DOHH2 (cell line): ENCODE measurements around the gene DISC1.

Source experiments
- H3F3A ChIP-seq: fragments of 200-600 bp; sonication (generic), shearing (Covaris generic); 2 replicates; pipeline ENCODE4 v1.6.0; 2016; ENCODE audit warnings: antibody characterized with exemption, mild to moderate bottlenecking; ENCODE audit not compliant: control insufficient read depth, insufficient read depth
- H3K27ac ChIP-seq: fragments of 200-600 bp; sonication (generic); 2 replicates; pipeline ENCODE4 v1.5.1; 2014; ENCODE audit warnings: low read depth, mild to moderate bottlenecking, low read length, moderate library complexity
- H3K27me3 ChIP-seq: fragments of 200-600 bp; sonication (generic); 2 replicates; pipeline ENCODE4 v1.6.1; 2014; ENCODE audit warnings: mild to moderate bottlenecking, low read length, mixed read lengths; ENCODE audit not compliant: control insufficient read depth
- H3K36me3 ChIP-seq: fragments of 200-600 bp; sonication (generic); 2 replicates; pipeline ENCODE4 v1.6.1; 2014; ENCODE audit warnings: mild to moderate bottlenecking, low read length, moderate library complexity, mixed read lengths; ENCODE audit not compliant: control insufficient read depth
- H3K4me1 ChIP-seq: fragments of 200-600 bp; sonication (generic); 2 replicates; pipeline ENCODE4 v1.6.1; 2014; ENCODE audit warnings: mild to moderate bottlenecking, low read length, mixed read lengths; ENCODE audit not compliant: control insufficient read depth
- H3K4me2 ChIP-seq: fragments of 200-600 bp; sonication (generic); 2 replicates; pipeline ENCODE4 v1.6.0; 2014; ENCODE audit warnings: mild to moderate bottlenecking, low read length, moderate library complexity
- H3K4me3 ChIP-seq: fragments of 200-600 bp; sonication (generic); 2 replicates; pipeline ENCODE4 v1.5.1; 2014; ENCODE audit warnings: mild to moderate bottlenecking, low read length, mixed read lengths
- H3K79me2 ChIP-seq: fragments of 200-600 bp; sonication (generic); 2 replicates; pipeline ENCODE4 v1.6.1; 2014; ENCODE audit warnings: mild to moderate bottlenecking, low read length, mixed read lengths; ENCODE audit not compliant: control insufficient read depth
- H3K9me2 ChIP-seq: fragments of 200-600 bp; sonication (generic); replicated peaks from 2 replicates; pipeline ENCODE4 v1.6.1; 2014; ENCODE audit warnings: mild to moderate bottlenecking, low read length, mixed read lengths; ENCODE audit not compliant: control insufficient read depth
- H3K9me3 ChIP-seq: fragments of 200-600 bp; sonication (generic); 2 replicates; pipeline ENCODE4 v1.6.1; 2014; ENCODE audit warnings: antibody characterized with exemption, low read length, mixed read lengths; ENCODE audit not compliant: control insufficient read depth, insufficient read depth
- H4K20me1 ChIP-seq: fragments of 200-600 bp; sonication (generic); 2 replicates; pipeline ENCODE4 v1.6.0; 2014; ENCODE audit warnings: low read depth, mild to moderate bottlenecking, antibody characterized with exemption, low read length, moderate library complexity; ENCODE audit not compliant: control insufficient read depth, insufficient read depth
- EZH2phosphoT487 ChIP-seq: fragments of 200-600 bp; sonication (generic); IDR thresholded peaks from 2 replicates; pipeline ENCODE4 v1.6.1; 2017; ENCODE audit warnings: borderline replicate concordance, mild to moderate bottlenecking, antibody characterized with exemption, low read length, moderate library complexity, mixed read lengths
- TF ChIP-seq, protein P1 (sequence below): fragments of 200-600 bp; sonication (generic); IDR thresholded peaks from one replicate; pipeline ENCODE4 v1.5.1; 2014; ENCODE audit warnings: antibody characterized with exemption, mild to moderate bottlenecking, low read depth, low read length; ENCODE audit not compliant: poor library complexity, severe bottlenecking

The DISC1 gene

DNA sequence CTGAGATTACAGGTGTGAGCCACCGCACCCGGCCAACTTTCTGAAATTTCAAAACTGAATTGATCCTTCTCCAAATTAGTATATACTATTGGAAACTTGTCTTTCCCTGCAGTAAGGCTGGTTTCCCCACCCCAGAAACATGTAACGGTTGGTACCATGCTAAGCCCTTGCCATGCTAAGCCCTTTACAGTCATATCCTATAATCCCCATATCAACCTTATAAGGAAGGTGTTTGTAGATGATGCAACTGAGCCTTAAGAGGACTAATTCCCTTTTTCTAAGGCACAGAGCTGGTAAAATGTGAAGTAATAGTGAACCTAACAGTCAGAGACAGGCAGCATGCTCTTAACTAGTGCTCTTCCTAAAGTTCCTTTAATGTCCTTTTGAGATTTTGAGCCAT, 413.7 kb downstream of the DISC1 start:
- no peaks in the 10 kb centered on the region for H3K9me3 ChIP-seq
- no peak overlapping the region for H3K27ac ChIP-seq
- H4K20me1 ChIP-seq = no peaks in the 10 kb centered on the region
- no peaks in the 10 kb centered on the region for H3K36me3 ChIP-seq
- no peaks in the 10 kb centered on the region for H3F3A ChIP-seq
- no peaks in the 10 kb centered on the region for H3K79me2 ChIP-seq
- H3K4me1 ChIP-seq = no peaks in the 10 kb centered on the region
- H3K4me2 ChIP-seq = no peak overlapping the region
- no peak overlapping the region for H3K4me3 ChIP-seq
- H3K27me3 ChIP-seq = no peaks in the 10 kb centered on the region
- TF ChIP-seq, protein P1, sequence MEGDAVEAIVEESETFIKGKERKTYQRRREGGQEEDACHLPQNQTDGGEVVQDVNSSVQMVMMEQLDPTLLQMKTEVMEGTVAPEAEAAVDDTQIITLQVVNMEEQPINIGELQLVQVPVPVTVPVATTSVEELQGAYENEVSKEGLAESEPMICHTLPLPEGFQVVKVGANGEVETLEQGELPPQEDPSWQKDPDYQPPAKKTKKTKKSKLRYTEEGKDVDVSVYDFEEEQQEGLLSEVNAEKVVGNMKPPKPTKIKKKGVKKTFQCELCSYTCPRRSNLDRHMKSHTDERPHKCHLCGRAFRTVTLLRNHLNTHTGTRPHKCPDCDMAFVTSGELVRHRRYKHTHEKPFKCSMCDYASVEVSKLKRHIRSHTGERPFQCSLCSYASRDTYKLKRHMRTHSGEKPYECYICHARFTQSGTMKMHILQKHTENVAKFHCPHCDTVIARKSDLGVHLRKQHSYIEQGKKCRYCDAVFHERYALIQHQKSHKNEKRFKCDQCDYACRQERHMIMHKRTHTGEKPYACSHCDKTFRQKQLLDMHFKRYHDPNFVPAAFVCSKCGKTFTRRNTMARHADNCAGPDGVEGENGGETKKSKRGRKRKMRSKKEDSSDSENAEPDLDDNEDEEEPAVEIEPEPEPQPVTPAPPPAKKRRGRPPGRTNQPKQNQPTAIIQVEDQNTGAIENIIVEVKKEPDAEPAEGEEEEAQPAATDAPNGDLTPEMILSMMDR = no peak
- no peak for TF ChIP-seq EZH2phosphoT487
- H3K9me2 ChIP-seq = no peaks in the 10 kb centered on the region

DNA sequence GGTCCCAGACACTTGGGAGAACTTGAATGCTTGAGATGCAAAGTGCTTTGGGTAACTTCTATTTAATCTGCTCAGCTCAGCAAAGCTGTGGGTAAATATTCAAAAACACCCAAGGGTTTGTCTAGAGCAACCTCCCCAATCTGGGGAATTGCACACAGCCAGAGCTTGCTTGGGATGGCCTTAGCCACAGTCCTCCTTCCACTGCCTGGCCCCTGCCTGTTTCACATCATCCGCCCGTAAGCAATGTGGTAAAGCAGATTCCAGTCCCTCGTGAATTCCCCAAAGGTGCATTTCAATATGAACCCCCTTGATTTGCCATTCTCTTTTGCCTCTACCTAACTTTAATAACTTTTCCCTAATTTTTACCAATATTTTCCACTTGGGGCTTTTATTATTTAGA, 418.1 kb downstream of the DISC1 start:
- H3K4me3 ChIP-seq = no peak overlapping the region
- H3F3A ChIP-seq = no peaks in the 10 kb centered on the region
- no peaks in the 10 kb centered on the region for H4K20me1 ChIP-seq
- no peaks in the 10 kb centered on the region for H3K36me3 ChIP-seq
- H3K4me2 ChIP-seq = no peak overlapping the region
- no peaks in the 10 kb centered on the region for H3K9me2 ChIP-seq
- H3K4me1 ChIP-seq = no peaks in the 10 kb centered on the region
- no peaks in the 10 kb centered on the region for H3K79me2 ChIP-seq
- H3K9me3 ChIP-seq = no peaks in the 10 kb centered on the region
- H3K27me3 ChIP-seq = no peaks in the 10 kb centered on the region
- TF ChIP-seq, protein P1 = no peak
- no peak for TF ChIP-seq EZH2phosphoT487
- H3K27ac ChIP-seq = no peak overlapping the region

DNA sequence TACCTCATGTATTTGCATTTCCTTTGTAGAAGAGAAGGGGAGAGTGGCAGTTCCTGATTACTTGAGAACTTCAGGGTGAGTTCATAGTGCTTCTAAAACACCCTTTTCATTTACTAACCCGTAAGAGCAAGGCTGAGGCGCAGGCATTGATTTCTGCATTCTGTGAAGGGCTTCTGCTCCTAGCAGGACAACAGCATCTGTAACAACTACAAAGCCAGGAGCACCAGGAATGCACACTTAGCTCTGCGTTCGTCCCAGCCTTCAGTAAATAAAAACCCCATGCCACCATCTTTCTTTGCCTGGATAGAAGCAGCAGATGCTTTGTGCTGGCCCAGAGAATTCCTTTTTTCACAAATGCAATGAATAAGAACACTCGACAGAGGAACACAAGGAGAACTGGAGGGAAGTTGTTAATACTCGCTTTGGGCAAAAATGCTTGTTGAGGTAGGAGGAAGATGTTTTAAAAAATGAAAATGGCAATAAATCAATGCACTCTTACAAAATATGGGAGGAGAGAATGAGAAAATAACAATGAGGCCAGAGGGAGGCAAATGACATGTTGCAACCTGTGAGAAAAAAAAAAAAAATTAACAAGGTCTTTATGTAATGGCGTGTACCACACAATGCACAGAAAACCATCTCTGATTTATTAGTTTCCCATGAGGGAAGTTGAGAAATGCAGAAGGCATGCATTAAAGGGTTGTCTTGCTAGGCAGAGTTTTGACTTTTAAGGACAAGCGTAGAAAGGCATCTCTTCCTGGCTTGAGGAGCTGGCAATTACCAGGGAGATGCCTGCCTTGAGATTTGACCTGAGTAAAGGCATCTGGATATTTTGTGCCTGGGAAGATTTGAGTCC, 418.8 kb downstream of the DISC1 start:
- Histone ChIP-seq H3K27me3 (no peaks in the 10 kb centered on the region), H3K79me2 (no peaks in the 10 kb centered on the region), H3K4me3 (no peak overlapping the region), H3K4me2 (no peak overlapping the region), H3F3A (no peaks in the 10 kb centered on the region), H3K9me2 (no peaks in the 10 kb centered on the region), H3K4me1 (no peaks in the 10 kb centered on the region), H3K9me3 (no peaks in the 10 kb centered on the region), H3K36me3 (no peaks in the 10 kb centered on the region), H4K20me1 (no peaks in the 10 kb centered on the region), H3K27ac (no peak overlapping the region)
- TF ChIP-seq EZH2phosphoT487 = no peak
- TF ChIP-seq, protein P1 = no peak
